ENCODE data around the gene TLCD1. TPM values are rescaled to one million over a fixed set of nuclear protein-coding genes. Genes with fewer than 3 reads are reported as not detected.
A peak's percentile ranks its signal among the peaks of the same experiment; 100 is the strongest.

TLCD1 gene
- 1 to 10 TPM in 1 of 2 donors, under 1 TPM in 1; 0.90 to 2.5 TPM for total RNA-seq
- polyA plus RNA-seq = 1 to 10 TPM in 1 of 2 donors, not detected in 1; 1.5 TPM
- long read RNA-seq, donor 1, partial matches to known transcripts = 0 of 1 reads
- long read RNA-seq, donor 1, other reads (novel, unspliced or antisense) = 0 of 1 reads
- long read RNA-seq, donor 2, partial matches to known transcripts = 0 of 1 reads
- long read RNA-seq, donor 2, other reads (novel, unspliced or antisense) = 0 of 1 reads

- H3K27ac ChIP-seq (ENCODE audit: low read depth in 1 of 2, low read length in 2 of 2) = peak within 1 kb of the TSS in 1 of 2 donors; percentile 20
- H3K27me3 ChIP-seq (ENCODE audit: control insufficient read depth in 1 of 2, insufficient read depth in 2 of 2, low read length in 1 of 2) = no peaks in the 10 kb centered on the region
- WGBS, 2 donors = 0 to 1% methylated on average over 9 to 49 of the region's 49 CpGs
- peaks cover 0 to 6% of the 10 kb centered on the region in 2 donors for H3K36me3 ChIP-seq (ENCODE audit: control insufficient read depth in 1 of 2, insufficient read depth in 2 of 2, low read length in 1 of 2)
- H3K9me3 ChIP-seq (ENCODE audit: control insufficient read depth, low read length) = no peaks in the 10 kb centered on the region
- DNase-seq (peak; percentile 83 to 91), ATAC-seq (ENCODE audit: low FRiP score) (peak; percentile 70)
- peak within 1 kb of the TSS; percentile 15 to 52 for H3K4me3 ChIP-seq (ENCODE audit: low read length in 2 of 2)
- intact Hi-C loops (cut with DNase I) = loop anchor here in 1 of 2 donors (1.0 kb wide), 1 partner anchor 24 kb away; no protein-coding TSS in a partner anchor
- H3K4me1 ChIP-seq (ENCODE audit: control insufficient read depth in 1 of 2, insufficient read depth in 2 of 2, low read length in 2 of 2) = peaks cover 0 to 2% of the 10 kb centered on the region in 2 donors
Measured at GRCh38 chr17:28726226-28726626, at the start of gene TLCD1. Gene TLCD1, minus strand, starts transcription at chr17:28726233. Its CDS starts 136 bp downstream, at chr17:28726097.

GRCh38 chr17:28774206-28774605, 48.2 kb upstream of the TLCD1 start:
- Histone ChIP-seq H3K4me3 (ENCODE audit: low read length in 2 of 2) (no peak overlapping the region), H3K4me1 (ENCODE audit: control insufficient read depth in 1 of 2, insufficient read depth in 2 of 2, low read length in 2 of 2) (no peaks in the 10 kb centered on the region), H3K36me3 (ENCODE audit: control insufficient read depth in 1 of 2, insufficient read depth in 2 of 2, low read length in 1 of 2) (no peaks in the 10 kb centered on the region), H3K27ac (ENCODE audit: low read depth in 1 of 2, low read length in 2 of 2) (no peak overlapping the region), H3K9me3 (ENCODE audit: control insufficient read depth, low read length) (no peaks in the 10 kb centered on the region), H3K27me3 (ENCODE audit: control insufficient read depth in 1 of 2, insufficient read depth in 2 of 2, low read length in 1 of 2) (no peaks in the 10 kb centered on the region)
- ATAC-seq (ENCODE audit: low FRiP score) (no peak), DNase-seq (no peak)
- WGBS, 2 donors = 73 to 76% methylated on average over 3 of the region's 3 CpGs
- intact Hi-C loops (cut with DNase I) = no loop called here

GRCh38 chr17:28773736-28774135, 47.7 kb upstream of the TLCD1 start:
- H3K27me3 ChIP-seq (ENCODE audit: control insufficient read depth in 1 of 2, insufficient read depth in 2 of 2, low read length in 1 of 2) = no peaks in the 10 kb centered on the region
- H3K36me3 ChIP-seq (ENCODE audit: control insufficient read depth in 1 of 2, insufficient read depth in 2 of 2, low read length in 1 of 2) = no peaks in the 10 kb centered on the region
- WGBS, 2 donors = 78 to 87% methylated on average over 6 of the region's 6 CpGs
- H3K4me3 ChIP-seq (ENCODE audit: low read length in 2 of 2) = no peak overlapping the region
- intact Hi-C loops (cut with DNase I) = no loop called here
- no peak for ATAC-seq (ENCODE audit: low FRiP score)
- no peaks in the 10 kb centered on the region for H3K4me1 ChIP-seq (ENCODE audit: control insufficient read depth in 1 of 2, insufficient read depth in 2 of 2, low read length in 2 of 2)
- DNase-seq = no peak
- no peaks in the 10 kb centered on the region for H3K9me3 ChIP-seq (ENCODE audit: control insufficient read depth, low read length)
- H3K27ac ChIP-seq (ENCODE audit: low read depth in 1 of 2, low read length in 2 of 2) = no peak overlapping the region

- ATAC-seq (ENCODE audit: low FRiP score) (no peak), DNase-seq (no peak)
- WGBS, 2 donors = 35% methylated on average over 4 of the region's 4 CpGs
- Histone ChIP-seq H3K4me1 (ENCODE audit: control insufficient read depth in 1 of 2, insufficient read depth in 2 of 2, low read length in 2 of 2) (no peaks in the 10 kb centered on the region), H3K27ac (ENCODE audit: low read depth in 1 of 2, low read length in 2 of 2) (no peak overlapping the region), H3K36me3 (ENCODE audit: control insufficient read depth in 1 of 2, insufficient read depth in 2 of 2, low read length in 1 of 2) (peaks cover 2% of the 10 kb centered on the region in 2 donors), H3K4me3 (ENCODE audit: low read length in 2 of 2) (no peak overlapping the region), H3K9me3 (ENCODE audit: control insufficient read depth, low read length) (no peaks in the 10 kb centered on the region), H3K27me3 (ENCODE audit: control insufficient read depth in 1 of 2, insufficient read depth in 2 of 2, low read length in 1 of 2) (no peaks in the 10 kb centered on the region)
- intact Hi-C loops (cut with DNase I) = loop anchor here in 1 of 2 donors (10.0 kb wide), 1 partner anchor 90 kb away; the partner anchor contains the start of gene ERAL1
Measured at GRCh38 chr17:28765038-28765437, 39.0 kb upstream of the TLCD1 start.

GRCh38 chr17:28763804-28764266, 37.8 kb upstream of the TLCD1 start:
- intact Hi-C loops (cut with DNase I) = loop anchor here (5.0 to 10.0 kb wide), 3 partner anchors 78 to 153 kb away; partner anchors contain the start of genes ERAL1 (in 1 of the 2) and FAM222B (in 1 of the 2)
- no peaks in the 10 kb centered on the region for H3K9me3 ChIP-seq (ENCODE audit: control insufficient read depth, low read length)
- DNase-seq (peak; percentile 72 to 84), ATAC-seq (ENCODE audit: low FRiP score) (peak; percentile 74)
- no peaks in the 10 kb centered on the region for H3K4me1 ChIP-seq (ENCODE audit: control insufficient read depth in 1 of 2, insufficient read depth in 2 of 2, low read length in 2 of 2)
- no peaks in the 10 kb centered on the region for H3K27me3 ChIP-seq (ENCODE audit: control insufficient read depth in 1 of 2, insufficient read depth in 2 of 2, low read length in 1 of 2)
- H3K4me3 ChIP-seq (ENCODE audit: low read length in 2 of 2) = no peak overlapping the region
- 54 to 63% methylated on average over 5 of the region's 5 CpGs for WGBS, 2 donors
- H3K36me3 ChIP-seq (ENCODE audit: control insufficient read depth in 1 of 2, insufficient read depth in 2 of 2, low read length in 1 of 2) = peaks cover 2% of the 10 kb centered on the region in 2 donors
- no peak overlapping the region for H3K27ac ChIP-seq (ENCODE audit: low read depth in 1 of 2, low read length in 2 of 2)

- Histone ChIP-seq H3K4me3 (ENCODE audit: low read length in 2 of 2) (no peak overlapping the region), H3K27me3 (ENCODE audit: control insufficient read depth in 1 of 2, insufficient read depth in 2 of 2, low read length in 1 of 2) (no peaks in the 10 kb centered on the region), H3K36me3 (ENCODE audit: control insufficient read depth in 1 of 2, insufficient read depth in 2 of 2, low read length in 1 of 2) (peaks cover 2 to 5% of the 10 kb centered on the region in 2 donors), H3K4me1 (ENCODE audit: control insufficient read depth in 1 of 2, insufficient read depth in 2 of 2, low read length in 2 of 2) (no peaks in the 10 kb centered on the region), H3K9me3 (ENCODE audit: control insufficient read depth, low read length) (no peaks in the 10 kb centered on the region), H3K27ac (ENCODE audit: low read depth in 1 of 2, low read length in 2 of 2) (no peak overlapping the region)
- DNase-seq = no peak
- ATAC-seq (ENCODE audit: low FRiP score) = peak; percentile 6
- intact Hi-C loops (cut with DNase I) = loop anchor here (5.0 to 10.0 kb wide), 3 partner anchors 79 to 154 kb away; partner anchors contain the start of genes ERAL1 (in 1 of the 2) and FAM222B (in 1 of the 2)
- WGBS, 2 donors = 93 to 95% methylated on average over 1 of the region's 1 CpG
Measured at GRCh38 chr17:28763137-28763799, 37.2 kb upstream of the TLCD1 start.

GRCh38 chr17:28760601-28761562, 34.8 kb upstream of the TLCD1 start:
- intact Hi-C loops (cut with DNase I) = loop anchor here (5.0 to 10.0 kb wide), 3 partner anchors 81 to 156 kb away; partner anchors contain the start of genes ERAL1 (in 1 of the 2) and FAM222B (in 1 of the 2)
- 45 to 47% methylated on average over 9 of the region's 9 CpGs for WGBS, 2 donors
- Histone ChIP-seq H3K27ac (ENCODE audit: low read depth in 1 of 2, low read length in 2 of 2) (no peak overlapping the region), H3K9me3 (ENCODE audit: control insufficient read depth, low read length) (no peaks in the 10 kb centered on the region), H3K27me3 (ENCODE audit: control insufficient read depth in 1 of 2, insufficient read depth in 2 of 2, low read length in 1 of 2) (no peaks in the 10 kb centered on the region), H3K4me3 (ENCODE audit: low read length in 2 of 2) (no peak overlapping the region), H3K4me1 (ENCODE audit: control insufficient read depth in 1 of 2, insufficient read depth in 2 of 2, low read length in 2 of 2) (no peaks in the 10 kb centered on the region), H3K36me3 (ENCODE audit: control insufficient read depth in 1 of 2, insufficient read depth in 2 of 2, low read length in 1 of 2) (peaks cover 2 to 4% of the 10 kb centered on the region in 2 donors)
- no peak for ATAC-seq (ENCODE audit: low FRiP score)
- DNase-seq = peak in 1 of 2 donors; percentile 80

- intact Hi-C loops (cut with DNase I) = no loop called here
- Histone ChIP-seq H3K27ac (ENCODE audit: low read depth in 1 of 2, low read length in 2 of 2) (no peak overlapping the region), H3K9me3 (ENCODE audit: control insufficient read depth, low read length) (no peaks in the 10 kb centered on the region), H3K4me3 (ENCODE audit: low read length in 2 of 2) (no peak overlapping the region), H3K4me1 (ENCODE audit: control insufficient read depth in 1 of 2, insufficient read depth in 2 of 2, low read length in 2 of 2) (no peaks in the 10 kb centered on the region), H3K27me3 (ENCODE audit: control insufficient read depth in 1 of 2, insufficient read depth in 2 of 2, low read length in 1 of 2) (no peaks in the 10 kb centered on the region), H3K36me3 (ENCODE audit: control insufficient read depth in 1 of 2, insufficient read depth in 2 of 2, low read length in 1 of 2) (peaks cover 0 to 4% of the 10 kb centered on the region in 2 donors)
- 87 to 89% methylated on average over 16 to 18 of the region's 18 CpGs for WGBS, 2 donors
- DNase-seq = no peak
- ATAC-seq (ENCODE audit: low FRiP score) = peak; percentile 6
Measured at GRCh38 chr17:28759256-28759865, 33.3 kb upstream of the TLCD1 start.
